Prostate gland (tissue), 2 donors: ENCODE data around the gene KRTAP10-10. TPM values are rescaled to one million over a fixed set of nuclear protein-coding genes. Genes with fewer than 3 reads are reported as not detected.

Experiments
- DNase-seq: peaks from one replicate; pipeline ENCODE4 v3.0.0-alpha.2; 2019; ENCODE audit warnings: low spot score
- H3K27ac ChIP-seq, 2 donors: fragments of 200-600 bp; sonication (generic); 2 replicates each; pipeline ENCODE4 v1.5.1; 2017 to 2019
- H3K27me3 ChIP-seq: fragments of 200-600 bp; sonication (generic); replicated peaks from 2 replicates; pipeline ENCODE4 v1.5.1; 2019; ENCODE audit not compliant: insufficient read depth
- H3K36me3 ChIP-seq, 2 donors: fragments of 200-600 bp; sonication (generic); 1 replicate in 1 of 2; 2 replicates in 1 of 2; pipeline versions ENCODE4 v1.5.1 to v1.8.1; 2017 to 2019
- H3K4me1 ChIP-seq: fragments of 200-600 bp; sonication (generic); replicated peaks from 2 replicates; pipeline ENCODE4 v1.5.1; 2019
- H3K4me3 ChIP-seq, 2 donors: fragments of 200-600 bp; sonication (generic); 2 replicates each; pipeline ENCODE4 v1.5.1; 2017 to 2019
- H3K9me3 ChIP-seq: fragments of 200-600 bp; sonication (generic); 2 replicates; pipeline ENCODE4 v1.5.1; 2017
- POLR2A ChIP-seq: fragments of 450-650 bp; IDR thresholded peaks from one replicate; pipeline ENCODE4 v1.6.1; 2016; ENCODE audit warnings: antibody characterized with exemption, mild to moderate bottlenecking
- POLR2AphosphoS5 ChIP-seq: sonication (generic); formaldehyde crosslinking; IDR thresholded peaks from one replicate; pipeline ENCODE4 v1.6.1; 2017; ENCODE audit warnings: antibody characterized with exemption
- WGBS: methylation state at CpG from one replicate; pipeline ENCODE4 v1.1.5; 2018; 5-methylcytosine and 5-hydroxymethylcytosine counted together
- intact Hi-C: fragments of 100-400 bp; cut with DNase I; formaldehyde crosslinking; loops from one replicate; pipeline ENCODE4 v1.14.2; 2022
- total RNA-seq, 2 donors: library from RNA; depleted of rRNA; stranded (reverse); fragments of >200 nt; gene quantifications; one replicate each; pipeline ENCODE4 v1.1.0, GENCODE V29; 2016
- TF ChIP-seq, protein P1 (sequence below), 4 experiments: fragments of 200-600 bp in 2 of 4; fragments of 450-650 bp in 2 of 4; sonication (generic) in 2 of 4; IDR thresholded peaks; 1 replicate in 3 of 4; 2 replicates in 1 of 4; pipeline ENCODE4 v1.5.1; 2016 to 2019; ENCODE audit warnings: antibody characterized with exemption in 4 of 4, mild to moderate bottlenecking in 2 of 4, moderate library complexity in 2 of 4

KRTAP10-10 gene
- total RNA-seq, 2 donors from 2014 or later, result not detected

- H3K27ac ChIP-seq, result no peak overlapping the region
- no peak overlapping the region for H3K4me3 ChIP-seq
- H3K9me3 ChIP-seq, result no peaks in the 10 kb centered on the region
- intact Hi-C loops, result no loop called here
- WGBS, result 69% methylated on average over 8 of the region's 8 CpGs
- H3K4me1 ChIP-seq, result no peaks in the 10 kb centered on the region
- no peak for TF ChIP-seq POLR2A
- TF ChIP-seq, protein P1, sequence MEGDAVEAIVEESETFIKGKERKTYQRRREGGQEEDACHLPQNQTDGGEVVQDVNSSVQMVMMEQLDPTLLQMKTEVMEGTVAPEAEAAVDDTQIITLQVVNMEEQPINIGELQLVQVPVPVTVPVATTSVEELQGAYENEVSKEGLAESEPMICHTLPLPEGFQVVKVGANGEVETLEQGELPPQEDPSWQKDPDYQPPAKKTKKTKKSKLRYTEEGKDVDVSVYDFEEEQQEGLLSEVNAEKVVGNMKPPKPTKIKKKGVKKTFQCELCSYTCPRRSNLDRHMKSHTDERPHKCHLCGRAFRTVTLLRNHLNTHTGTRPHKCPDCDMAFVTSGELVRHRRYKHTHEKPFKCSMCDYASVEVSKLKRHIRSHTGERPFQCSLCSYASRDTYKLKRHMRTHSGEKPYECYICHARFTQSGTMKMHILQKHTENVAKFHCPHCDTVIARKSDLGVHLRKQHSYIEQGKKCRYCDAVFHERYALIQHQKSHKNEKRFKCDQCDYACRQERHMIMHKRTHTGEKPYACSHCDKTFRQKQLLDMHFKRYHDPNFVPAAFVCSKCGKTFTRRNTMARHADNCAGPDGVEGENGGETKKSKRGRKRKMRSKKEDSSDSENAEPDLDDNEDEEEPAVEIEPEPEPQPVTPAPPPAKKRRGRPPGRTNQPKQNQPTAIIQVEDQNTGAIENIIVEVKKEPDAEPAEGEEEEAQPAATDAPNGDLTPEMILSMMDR (IDR thresholded peaks at IDR 0.05), result no peak
- TF ChIP-seq POLR2AphosphoS5, result no peak
- H3K27me3 ChIP-seq, result no peaks in the 10 kb centered on the region
- H3K36me3 ChIP-seq, result no peaks in the 10 kb centered on the region
- no peak for DNase-seq
These were observed 20.1 kb upstream of the KRTAP10-10 start for GRCh38 chr21:44617071-44617501.

GRCh38 chr21:44618504-44618903 is 18.7 kb upstream of the KRTAP10-10 start:
- Histone ChIP-seq H3K36me3 (no peaks in the 10 kb centered on the region), H3K27ac (no peak overlapping the region), H3K9me3 (no peaks in the 10 kb centered on the region), H3K27me3 (no peaks in the 10 kb centered on the region), H3K4me1 (no peaks in the 10 kb centered on the region), H3K4me3 (no peak overlapping the region)
- no peak for DNase-seq
- 44% methylated on average over 4 of the region's 4 CpGs for WGBS
- intact Hi-C loops, result no loop called here
- TF ChIP-seq, protein P1 (IDR thresholded peaks at IDR 0.05), result no peak
- TF ChIP-seq POLR2A (no peak), POLR2AphosphoS5 (no peak)

GRCh38 chr21:44618909-44619308 is 18.2 kb upstream of the KRTAP10-10 start:
- no peak for DNase-seq
- H3K27ac ChIP-seq, result no peak overlapping the region
- H3K36me3 ChIP-seq, result no peaks in the 10 kb centered on the region
- no peak overlapping the region for H3K4me3 ChIP-seq
- no peaks in the 10 kb centered on the region for H3K9me3 ChIP-seq
- TF ChIP-seq, protein P1 (IDR thresholded peaks at IDR 0.05), result no peak
- TF ChIP-seq POLR2A (no peak), POLR2AphosphoS5 (no peak)
- intact Hi-C loops, result no loop called here
- H3K4me1 ChIP-seq, result no peaks in the 10 kb centered on the region
- 61% methylated on average over 3 of the region's 3 CpGs for whole genome bisulfite sequencing
- no peaks in the 10 kb centered on the region for H3K27me3 ChIP-seq

- no peak overlapping the region for H3K27ac ChIP-seq
- intact Hi-C loops, result no loop called here
- H3K36me3 ChIP-seq, result no peaks in the 10 kb centered on the region
- TF ChIP-seq, protein P1 (IDR thresholded peaks at IDR 0.05), result no peak
- TF ChIP-seq POLR2AphosphoS5, result no peak
- no peak for TF ChIP-seq POLR2A
- WGBS, result 92% methylated on average over 6 of the region's 6 CpGs
- no peak overlapping the region for H3K4me3 ChIP-seq
- DNase-seq, result no peak
- H3K4me1 ChIP-seq, result no peaks in the 10 kb centered on the region
- no peaks in the 10 kb centered on the region for H3K9me3 ChIP-seq
- H3K27me3 ChIP-seq, result no peaks in the 10 kb centered on the region
These were observed 17.3 kb upstream of the KRTAP10-10 start for GRCh38 chr21:44619886-44620285.

- Histone ChIP-seq H3K4me1 (no peaks in the 10 kb centered on the region), H3K4me3 (no peak overlapping the region), H3K27me3 (no peaks in the 10 kb centered on the region), H3K9me3 (no peaks in the 10 kb centered on the region), H3K27ac (no peak overlapping the region), H3K36me3 (no peaks in the 10 kb centered on the region)
- no peak for DNase-seq
- TF ChIP-seq, protein P1 (IDR thresholded peaks at IDR 0.05), result no peak
- TF ChIP-seq POLR2A (no peak), POLR2AphosphoS5 (no peak)
- intact Hi-C loops, result no loop called here
These were observed 13.6 kb upstream of the KRTAP10-10 start for GRCh38 chr21:44623575-44623974.
